8988T (cell line): Measurements from ENCODE around the gene D2HGDH.

Experiments used
- DNase-seq: peaks from one replicate; pipeline ENCODE4 v3.0.0; 2011

The D2HGDH gene

GRCh38 chr2:241734467-241735208 is at the start of gene D2HGDH:
Gene D2HGDH (plus strand): TSS chr2:241734630. CDS start chr2:241735225, 595 bp downstream.
- peak; percentile 85 for DNase-seq

- no peak for DNase-seq
Measured at GRCh38 chr2:241686324-241686649, 48.1 kb upstream of the D2HGDH start.

GRCh38 chr2:241686650-241687425 is 47.6 kb upstream of the D2HGDH start, which contains the start of gene DTYMK:
Gene DTYMK (minus strand): TSS chr2:241686815. CDS start chr2:241686783, 32 bp downstream.
- peak; percentile 97 for DNase-seq

- DNase-seq = no peak
Measured at GRCh38 chr2:241689306-241689705, 45.1 kb upstream of the D2HGDH start.

GRCh38 chr2:241690202-241690717 is 44.2 kb upstream of the D2HGDH start:
- DNase-seq = no peak

GRCh38 chr2:241692448-241692847 is 42.0 kb upstream of the D2HGDH start:
- no peak for DNase-seq

GRCh38 chr2:241695651-241696050 is 38.8 kb upstream of the D2HGDH start:
- no peak for DNase-seq

GRCh38 chr2:241701149-241701398 is 33.4 kb upstream of the D2HGDH start:
- DNase-seq = no peak

- DNase-seq = peak; percentile 86
Measured at GRCh38 chr2:241701399-241702154, 32.9 kb upstream of the D2HGDH start, which contains the start of gene ING5. Gene ING5 (plus strand): TSS chr2:241702039. CDS start chr2:241702066, 27 bp downstream.

GRCh38 chr2:241702155-241703031 is 32.0 kb upstream of the D2HGDH start:
- DNase-seq = peak; percentile 92

GRCh38 chr2:241703032-241703604 is 31.3 kb upstream of the D2HGDH start:
- DNase-seq = no peak

GRCh38 chr2:241706537-241706936 is 27.9 kb upstream of the D2HGDH start:
- no peak for DNase-seq

GRCh38 chr2:241708879-241709278 is 25.6 kb upstream of the D2HGDH start:
- DNase-seq = no peak

- DNase-seq = no peak
Measured at GRCh38 chr2:241719093-241719492, 15.3 kb upstream of the D2HGDH start.

GRCh38 chr2:241720099-241720498 is 14.3 kb upstream of the D2HGDH start:
- no peak for DNase-seq

- no peak for DNase-seq
Measured at GRCh38 chr2:241720560-241720959, 13.9 kb upstream of the D2HGDH start.

- DNase-seq = no peak
Measured at GRCh38 chr2:241721852-241722251, 12.6 kb upstream of the D2HGDH start.

GRCh38 chr2:241722896-241723454 is 11.5 kb upstream of the D2HGDH start:
- DNase-seq = no peak

GRCh38 chr2:241724259-241724974 is 10.0 kb upstream of the D2HGDH start:
- peak; percentile 74 for DNase-seq

GRCh38 chr2:241724975-241725870 is 9.2 kb upstream of the D2HGDH start:
- no peak for DNase-seq
